Omental fat pad (tissue), 4 donors: ENCODE results near the gene SPRYD4. TPM values are rescaled to one million over a fixed set of nuclear protein-coding genes. Genes with fewer than 3 reads are reported as not detected.

Source experiments
- ATAC-seq: fragments of 150-250 bp; one replicate; pipeline ENCODE4 v1.9.1; 2016; ENCODE audit warnings: mild to moderate bottlenecking, moderate library complexity; ENCODE audit not compliant: low FRiP score
- DNase-seq: peaks from one replicate; pipeline ENCODE4 v3.0.0-alpha.2; 2019; ENCODE audit warnings: low spot score
- CTCF ChIP-seq, 3 donors: fragments of 450-650 bp; IDR thresholded peaks; one replicate each; pipeline ENCODE4 v1.5.1; 2016 to 2017; ENCODE audit warnings: antibody characterized with exemption in 3 of 3, mild to moderate bottlenecking in 3 of 3, moderate library complexity in 2 of 3
- total RNA-seq, 4 donors: library from RNA; depleted of rRNA; stranded (reverse); fragments of >200 nt; gene quantifications; one replicate each; pipeline ENCODE4 v1.1.0, GENCODE V29; 2016

Gene SPRYD4
- total RNA-seq, 4 donors from 2014 or later: 2.3 to 4.7 (median 2.9) TPM

- TF ChIP-seq CTCF (IDR thresholded peaks at IDR 0.05): no peak
- DNase-seq (no peak), ATAC-seq (no peak)
These were observed 54.2 kb downstream of the SPRYD4 start for GRCh38 chr12:56522411-56523193.

- ATAC-seq (no peak), DNase-seq (no peak)
- no peak for TF ChIP-seq CTCF (IDR thresholded peaks at IDR 0.05)
These were observed 60.5 kb downstream of the SPRYD4 start for GRCh38 chr12:56528846-56529245.

Other genes with a start within 250 kb of the SPRYD4 start
- gene RNF41, start 246.7 kb upstream of the SPRYD4 start, total RNA-seq: 100 to 1,000 TPM in 1 of 4 donors, 10 to 100 TPM in 3; 50.0 to 128 (median 76.2) TPM
- gene NABP2, start 244.2 kb upstream of the SPRYD4 start, total RNA-seq: 10 to 100 TPM; 13.2 to 24.3 (median 17.2) TPM
- not detected for gene SLC39A5, start 238.5 kb upstream of the SPRYD4 start, total RNA-seq
- 10 to 100 TPM; 13.6 to 19.2 (median 16.8) TPM for gene ANKRD52, start 210.2 kb upstream of the SPRYD4 start, total RNA-seq
- gene COQ10A, start 201.6 kb upstream of the SPRYD4 start, total RNA-seq: 10 to 100 TPM in 3 of 4 donors, 1 to 10 TPM in 1; 9.0 to 18.1 (median 13.5) TPM
- gene CS, start 168.2 kb upstream of the SPRYD4 start, total RNA-seq: 100 to 1,000 TPM; 143 to 210 (median 194) TPM
- gene CNPY2, start 152.6 kb upstream of the SPRYD4 start, total RNA-seq: 10 to 100 TPM; 60.4 to 77.8 (median 69.7) TPM
- gene PAN2, start 134.6 kb upstream of the SPRYD4 start, total RNA-seq: 10 to 100 TPM; 17.3 to 57.8 (median 40.7) TPM
- gene IL23A, start 129.7 kb upstream of the SPRYD4 start, total RNA-seq: 1 to 10 TPM in 1 of 4 donors, not detected in 3; 2.2 TPM
- 100 to 1,000 TPM; 137 to 256 (median 177) TPM for gene STAT2, start 108.5 kb upstream of the SPRYD4 start, total RNA-seq
- gene APOF, start 105.7 kb upstream of the SPRYD4 start, total RNA-seq: not detected
- gene TIMELESS, start 19.2 kb upstream of the SPRYD4 start, total RNA-seq: 1 to 10 TPM; 3.2 to 6.8 (median 4.3) TPM
- gene MIP, start 13.9 kb upstream of the SPRYD4 start, total RNA-seq: not detected
- gene GLS2, start 19.6 kb downstream of the SPRYD4 start, total RNA-seq: 1 to 10 TPM in 2 of 4 donors, under 1 TPM in 1, not detected in 1; 0.88 to 2.6 (median 1.7) TPM
- gene RBMS2, start 53.2 kb downstream of the SPRYD4 start, total RNA-seq: 10 to 100 TPM; 22.2 to 63.8 (median 30.6) TPM
- 100 to 1,000 TPM in 1 of 4 donors, 10 to 100 TPM in 3; 43.1 to 124 (median 74.1) TPM for gene BAZ2A, start 161.7 kb downstream of the SPRYD4 start, total RNA-seq
- gene ATP5F1B, start 177.4 kb downstream of the SPRYD4 start, total RNA-seq: 100 to 1,000 TPM; 368 to 495 (median 458) TPM
- gene PTGES3, start 219.7 kb downstream of the SPRYD4 start, total RNA-seq: 100 to 1,000 TPM in 1 of 4 donors, 10 to 100 TPM in 3; 80.7 to 103 (median 84.6) TPM